ENCODE data around the gene SPSB2.
"Not testable (repeated sequence)": the region's sequence is repeated elsewhere in the genome, so short reads cannot be mapped to it uniquely, and the experiment has no call there.

SPSB2 gene

GRCh38 chr12:6873094-6874014, at the start of gene SPSB2:
Gene SPSB2, minus strand, starts transcription at chr12:6873303. Its CDS starts 402 bp downstream, at chr12:6872901.
- DNase-seq (ENCODE audit: low read depth in 3 of 3, low spot score in 1 of 3) = peak; percentile 96 to 99 (median 96)

GRCh38 chr12:6921996-6922946, 49.2 kb upstream of the SPSB2 start:
- no peak for DNase-seq (ENCODE audit: low read depth in 3 of 3, low spot score in 1 of 3)

GRCh38 chr12:6921539-6921938, 48.4 kb upstream of the SPSB2 start:
- no peak for DNase-seq (ENCODE audit: low read depth in 3 of 3, low spot score in 1 of 3)

- no peak for DNase-seq (ENCODE audit: low read depth in 3 of 3, low spot score in 1 of 3)
Measured at GRCh38 chr12:6919588-6919987, 46.5 kb upstream of the SPSB2 start.

GRCh38 chr12:6917491-6918231, 44.6 kb upstream of the SPSB2 start:
- no peak for DNase-seq (ENCODE audit: low read depth in 3 of 3, low spot score in 1 of 3)

GRCh38 chr12:6916426-6917200, 43.5 kb upstream of the SPSB2 start:
- no peak for DNase-seq (ENCODE audit: low read depth in 3 of 3, low spot score in 1 of 3)

- DNase-seq (ENCODE audit: low read depth in 3 of 3, low spot score in 1 of 3) = no peak
Measured at GRCh38 chr12:6915789-6916285, 42.7 kb upstream of the SPSB2 start.

GRCh38 chr12:6914947-6915788, 42.1 kb upstream of the SPSB2 start:
- no peak for DNase-seq (ENCODE audit: low read depth in 3 of 3, low spot score in 1 of 3)

GRCh38 chr12:6914246-6914946, 41.3 kb upstream of the SPSB2 start, which contains the start of gene ENO2:
Gene ENO2, plus strand, starts transcription at chr12:6914580. Its CDS starts 1,253 bp downstream, at chr12:6915833.
- DNase-seq (ENCODE audit: low read depth in 3 of 3, low spot score in 1 of 3) = peak; percentile 66 to 73 (median 67)

- DNase-seq (ENCODE audit: low read depth in 3 of 3, low spot score in 1 of 3) = no peak
Measured at GRCh38 chr12:6912164-6912935, 39.2 kb upstream of the SPSB2 start.

- DNase-seq (ENCODE audit: low read depth in 3 of 3, low spot score in 1 of 3) = no peak
Measured at GRCh38 chr12:6909421-6910145, 36.5 kb upstream of the SPSB2 start.

GRCh38 chr12:6908141-6908540, 35.0 kb upstream of the SPSB2 start:
- DNase-seq (ENCODE audit: low read depth in 3 of 3, low spot score in 1 of 3) = not testable (repeated sequence)

- DNase-seq (ENCODE audit: low read depth in 3 of 3, low spot score in 1 of 3) = no peak
Measured at GRCh38 chr12:6905414-6906040, 32.4 kb upstream of the SPSB2 start.

GRCh38 chr12:6904280-6905276, 31.5 kb upstream of the SPSB2 start, which contains the start of gene LRRC23:
Gene LRRC23, plus strand, starts transcription at chr12:6904822. Its CDS starts 812 bp downstream, at chr12:6905634.
- DNase-seq (ENCODE audit: low read depth in 3 of 3, low spot score in 1 of 3) = peak; percentile 90 to 93 (median 92)

- DNase-seq (ENCODE audit: low read depth in 3 of 3, low spot score in 1 of 3) = no peak
Measured at GRCh38 chr12:6903722-6904121, 30.6 kb upstream of the SPSB2 start.
